ENCODE measurements around the gene CLIC2.
A peak's percentile ranks its signal among the peaks of the same experiment; 100 is the strongest.
"Not testable (repeated sequence)": the region's sequence is repeated elsewhere in the genome, so short reads cannot be mapped to it uniquely, and the experiment has no call there.

The CLIC2 gene

GRCh38 chrX:155313766-155314165 is 20.6 kb downstream of the CLIC2 start:
- no peak overlapping the region for H3K27ac Mint-ChIP-seq
- no peaks in the 10 kb centered on the region for H3K27me3 Mint-ChIP-seq
- no peaks in the 10 kb centered on the region for H3K9me3 Mint-ChIP-seq
- H3K4me3 Mint-ChIP-seq: no peak overlapping the region
- no peak for DNase-seq
- no peak for ATAC-seq
- H3K4me1 Mint-ChIP-seq: no peaks in the 10 kb centered on the region
- H3K36me3 Mint-ChIP-seq (ENCODE audit: low read depth): no peaks in the 10 kb centered on the region

DNA sequence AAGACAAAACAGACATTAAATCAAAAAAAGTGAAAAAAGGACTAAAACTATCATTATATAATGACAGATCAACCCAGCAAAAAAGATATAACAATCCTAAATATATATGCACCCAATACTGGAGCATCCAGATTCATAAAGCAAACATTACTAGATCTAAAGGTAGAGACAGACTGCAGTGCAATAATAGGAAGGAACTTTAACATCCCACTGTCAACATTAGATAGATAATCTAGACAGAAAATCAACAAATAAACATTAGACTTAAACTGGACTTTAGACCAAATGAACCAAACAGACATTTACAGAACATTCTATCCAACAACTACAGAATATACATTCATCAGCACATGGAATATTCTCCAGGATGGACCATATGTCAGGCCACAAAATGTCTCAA is 40.6 kb downstream of the CLIC2 start:
- ATAC-seq (no peak), DNase-seq (no peak)
- Mint-ChIP-seq H3K27ac (no peak overlapping the region), H3K9me3 (peaks cover 4% of the 10 kb centered on the region), H3K36me3 (ENCODE audit: low read depth) (no peaks in the 10 kb centered on the region), H3K27me3 (no peaks in the 10 kb centered on the region), H3K4me3 (no peak overlapping the region), H3K4me1 (no peaks in the 10 kb centered on the region)

DNA sequence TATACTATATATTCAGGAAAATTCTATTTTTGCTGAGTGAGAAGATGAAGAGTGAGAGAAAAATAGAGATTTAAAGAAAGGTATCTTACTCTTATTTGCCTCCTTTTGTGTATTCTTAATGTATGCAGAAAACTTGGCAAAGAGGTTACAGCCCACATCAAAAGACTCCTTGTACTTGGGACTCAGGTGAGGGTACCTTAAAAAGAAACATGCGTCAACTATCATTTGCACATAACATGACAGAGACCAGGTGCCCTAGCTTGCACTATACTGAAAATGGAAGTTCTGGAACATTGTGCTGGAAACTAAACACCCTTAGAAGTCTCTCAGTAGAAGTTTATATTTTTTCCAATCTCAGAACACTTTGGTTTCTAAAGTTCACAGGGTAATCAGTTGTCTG is 54.5 kb downstream of the CLIC2 start:
- Mint-ChIP-seq H3K9me3 (no peaks in the 10 kb centered on the region), H3K27me3 (no peaks in the 10 kb centered on the region), H3K4me1 (peaks cover 9% of the 10 kb centered on the region), H3K4me3 (no peak overlapping the region), H3K27ac (no peak overlapping the region), H3K36me3 (ENCODE audit: low read depth) (no peaks in the 10 kb centered on the region)
- DNase-seq (no peak), ATAC-seq (no peak)

- no peak overlapping the region for H3K27ac Mint-ChIP-seq
- peaks cover 2% of the 10 kb centered on the region for H3K4me1 Mint-ChIP-seq
- no peak overlapping the region for H3K4me3 Mint-ChIP-seq
- H3K36me3 Mint-ChIP-seq (ENCODE audit: low read depth): no peaks in the 10 kb centered on the region
- DNase-seq (no peak), ATAC-seq (no peak)
- H3K9me3 Mint-ChIP-seq: peaks cover 4% of the 10 kb centered on the region
- H3K27me3 Mint-ChIP-seq: no peaks in the 10 kb centered on the region
Measured at GRCh38 chrX:155270969-155271368, 63.4 kb downstream of the CLIC2 start.

- H3K27me3 Mint-ChIP-seq; H3K36me3 Mint-ChIP-seq (ENCODE audit: low read depth); DNase-seq; H3K9me3 Mint-ChIP-seq; H3K4me3 Mint-ChIP-seq; H3K27ac Mint-ChIP-seq; ATAC-seq; H3K4me1 Mint-ChIP-seq: not testable (repeated sequence)
Measured at GRCh38 chrX:155267995-155268394, 66.4 kb downstream of the CLIC2 start.

- no peak for DNase-seq
- Mint-ChIP-seq H3K4me1 (peaks cover 13% of the 10 kb centered on the region), H3K27ac (no peak overlapping the region), H3K36me3 (ENCODE audit: low read depth) (no peaks in the 10 kb centered on the region), H3K27me3 (no peaks in the 10 kb centered on the region), H3K4me3 (no peak overlapping the region), H3K9me3 (peaks cover 2% of the 10 kb centered on the region)
- ATAC-seq: no peak
Measured at GRCh38 chrX:155266439-155266838, 68.0 kb downstream of the CLIC2 start.

DNA sequence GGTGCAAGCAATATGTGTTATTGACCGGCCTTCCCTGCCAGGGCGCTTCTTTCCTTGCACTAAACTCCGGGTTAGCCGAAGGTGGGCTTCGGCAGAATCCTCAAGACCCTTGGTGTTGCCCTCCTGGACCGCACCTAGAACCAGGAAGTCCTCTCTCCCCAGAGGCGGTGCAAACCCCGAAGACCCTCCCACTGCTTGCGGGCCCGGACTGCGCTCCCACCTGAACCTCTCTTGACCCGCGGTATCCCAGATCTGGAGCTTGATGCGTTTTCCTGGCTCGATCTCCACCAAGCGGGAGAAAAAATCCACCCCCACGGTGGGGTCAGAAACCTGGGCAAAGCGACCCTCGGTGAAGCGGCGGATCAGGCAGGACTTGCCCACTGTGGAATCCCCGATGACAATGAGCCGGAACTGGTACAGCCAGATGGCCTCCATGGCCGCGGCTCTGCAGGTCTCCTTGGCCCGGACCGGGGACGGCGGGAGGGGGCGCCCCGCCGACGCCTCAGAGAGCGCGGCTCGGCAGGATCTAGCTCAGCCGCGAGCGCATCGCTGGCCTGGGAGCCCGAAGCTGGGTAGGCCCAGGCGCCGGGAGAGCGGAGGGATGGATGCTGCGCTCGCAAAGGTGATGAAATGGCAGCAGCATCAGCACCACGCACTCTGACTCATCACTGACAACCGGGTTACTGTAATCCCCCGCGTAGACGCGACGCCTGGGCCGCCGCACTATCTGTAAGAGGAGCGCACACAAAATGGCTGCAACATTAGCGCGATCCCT is 70.4 kb downstream of the CLIC2 start, which contains the start of gene RAB39B:
Gene RAB39B (minus strand): TSS at position 638 of the 775 bp plus-strand sequence. CDS start 203 bp downstream, at position 435.
- H3K27me3 Mint-ChIP-seq: no peaks in the 10 kb centered on the region
- H3K4me1 Mint-ChIP-seq: peaks cover 17% of the 10 kb centered on the region
- ATAC-seq: peak; percentile 99
- no peaks in the 10 kb centered on the region for H3K9me3 Mint-ChIP-seq
- peak within 1 kb of the TSS; percentile 86 for H3K4me3 Mint-ChIP-seq
- peak within 1 kb of the TSS; percentile 88 for H3K27ac Mint-ChIP-seq
- peak; percentile 67 for DNase-seq
- peaks cover 9% of the 10 kb centered on the region for H3K36me3 Mint-ChIP-seq (ENCODE audit: low read depth)

DNA sequence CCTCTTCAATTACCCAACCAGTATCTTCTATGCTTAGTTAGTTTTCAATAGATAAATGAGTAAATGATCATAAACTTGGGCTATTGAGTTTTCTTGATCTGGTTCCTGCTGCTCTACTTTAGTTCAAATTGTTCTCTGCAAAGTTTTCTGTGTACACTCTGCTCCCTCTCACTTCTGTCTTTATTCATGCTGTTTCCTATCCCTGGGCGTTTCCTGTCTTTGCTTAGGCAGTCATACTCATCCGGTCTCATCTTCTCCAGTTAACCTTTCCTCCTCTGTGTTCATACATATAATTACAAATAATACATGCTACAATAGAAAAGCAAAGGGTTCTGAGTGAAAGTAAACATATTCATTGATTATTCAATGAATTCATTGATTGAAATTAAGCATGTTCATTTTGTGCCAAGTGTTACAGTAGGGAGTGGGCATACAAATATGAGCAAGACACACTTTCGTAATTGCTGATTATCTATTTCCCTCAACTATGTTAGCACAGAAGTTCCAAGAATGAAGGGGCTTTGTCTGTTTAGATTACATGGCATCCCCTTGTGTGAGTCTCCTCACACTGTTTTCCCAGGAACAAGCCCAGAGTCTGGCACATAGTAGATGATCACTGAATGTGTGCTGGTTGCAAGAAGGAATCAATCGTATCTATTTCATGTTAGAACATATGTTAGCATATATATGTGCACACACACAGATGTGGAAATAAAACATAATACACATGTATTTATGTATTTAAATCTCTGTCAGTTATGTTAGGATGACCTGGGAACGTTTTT is 71.3 kb downstream of the CLIC2 start:
- no peaks in the 10 kb centered on the region for H3K27me3 Mint-ChIP-seq
- peak; percentile 38 for ATAC-seq
- no peaks in the 10 kb centered on the region for H3K9me3 Mint-ChIP-seq
- peaks cover 9% of the 10 kb centered on the region for H3K36me3 Mint-ChIP-seq (ENCODE audit: low read depth)
- H3K4me1 Mint-ChIP-seq: peaks cover 15% of the 10 kb centered on the region
- no peak for DNase-seq
- peak overlapping the region; percentile 88 for H3K27ac Mint-ChIP-seq
- peak overlapping the region; percentile 86 for H3K4me3 Mint-ChIP-seq

- ATAC-seq: no peak
- Mint-ChIP-seq H3K4me1 (peaks cover 15% of the 10 kb centered on the region), H3K27me3 (no peaks in the 10 kb centered on the region), H3K27ac (no peak overlapping the region), H3K36me3 (ENCODE audit: low read depth) (peaks cover 9% of the 10 kb centered on the region), H3K4me3 (no peak overlapping the region), H3K9me3 (no peaks in the 10 kb centered on the region)
- no peak for DNase-seq
Measured at GRCh38 chrX:155259752-155260151, 74.7 kb downstream of the CLIC2 start.

GRCh38 chrX:155251391-155251790 is 83.0 kb downstream of the CLIC2 start:
- H3K36me3 Mint-ChIP-seq (ENCODE audit: low read depth): peaks cover 3% of the 10 kb centered on the region
- H3K4me1 Mint-ChIP-seq: peaks cover 7% of the 10 kb centered on the region
- no peaks in the 10 kb centered on the region for H3K9me3 Mint-ChIP-seq
- DNase-seq: no peak
- ATAC-seq: no peak
- no peak overlapping the region for H3K4me3 Mint-ChIP-seq
- H3K27ac Mint-ChIP-seq: no peak overlapping the region
- no peaks in the 10 kb centered on the region for H3K27me3 Mint-ChIP-seq

GRCh38 chrX:155247497-155247896 is 86.9 kb downstream of the CLIC2 start:
- peaks cover 3% of the 10 kb centered on the region for H3K36me3 Mint-ChIP-seq (ENCODE audit: low read depth)
- H3K4me1 Mint-ChIP-seq: peaks cover 7% of the 10 kb centered on the region
- no peaks in the 10 kb centered on the region for H3K27me3 Mint-ChIP-seq
- no peak for ATAC-seq
- DNase-seq: no peak
- no peak overlapping the region for H3K4me3 Mint-ChIP-seq
- no peak overlapping the region for H3K27ac Mint-ChIP-seq
- H3K9me3 Mint-ChIP-seq: no peaks in the 10 kb centered on the region

- Mint-ChIP-seq H3K9me3 (no peaks in the 10 kb centered on the region), H3K4me1 (peaks cover 7% of the 10 kb centered on the region), H3K27me3 (no peaks in the 10 kb centered on the region), H3K27ac (no peak overlapping the region), H3K4me3 (no peak overlapping the region), H3K36me3 (ENCODE audit: low read depth) (peaks cover 3% of the 10 kb centered on the region)
- DNase-seq (no peak), ATAC-seq (peak; percentile 52)
Measured at GRCh38 chrX:155246748-155247147, 87.7 kb downstream of the CLIC2 start.

DNA sequence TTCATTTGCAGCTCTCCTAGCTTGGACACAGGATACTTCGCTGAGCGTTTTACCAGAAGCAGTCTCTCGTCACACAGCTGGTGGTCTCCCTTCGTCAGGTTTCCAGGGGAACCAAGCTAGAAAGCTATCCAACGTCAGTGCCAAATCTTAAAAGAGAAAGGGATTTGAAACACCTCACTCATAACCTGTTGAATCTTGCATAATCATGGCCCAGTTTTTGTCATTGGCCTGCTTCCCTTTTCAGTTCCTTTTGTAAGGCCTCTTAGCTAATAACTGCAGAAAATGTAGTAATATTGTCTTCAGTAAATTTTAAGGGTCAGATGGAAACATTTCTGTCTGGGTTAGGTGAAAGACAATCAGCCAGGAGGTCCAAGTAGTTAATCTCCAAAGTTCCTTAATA is 92.1 kb downstream of the CLIC2 start:
- no peaks in the 10 kb centered on the region for H3K27me3 Mint-ChIP-seq
- H3K36me3 Mint-ChIP-seq (ENCODE audit: low read depth): peaks cover 12% of the 10 kb centered on the region
- no peaks in the 10 kb centered on the region for H3K9me3 Mint-ChIP-seq
- H3K4me3 Mint-ChIP-seq: no peak overlapping the region
- ATAC-seq (no peak), DNase-seq (no peak)
- no peak overlapping the region for H3K27ac Mint-ChIP-seq
- H3K4me1 Mint-ChIP-seq: peaks cover 6% of the 10 kb centered on the region

DNA sequence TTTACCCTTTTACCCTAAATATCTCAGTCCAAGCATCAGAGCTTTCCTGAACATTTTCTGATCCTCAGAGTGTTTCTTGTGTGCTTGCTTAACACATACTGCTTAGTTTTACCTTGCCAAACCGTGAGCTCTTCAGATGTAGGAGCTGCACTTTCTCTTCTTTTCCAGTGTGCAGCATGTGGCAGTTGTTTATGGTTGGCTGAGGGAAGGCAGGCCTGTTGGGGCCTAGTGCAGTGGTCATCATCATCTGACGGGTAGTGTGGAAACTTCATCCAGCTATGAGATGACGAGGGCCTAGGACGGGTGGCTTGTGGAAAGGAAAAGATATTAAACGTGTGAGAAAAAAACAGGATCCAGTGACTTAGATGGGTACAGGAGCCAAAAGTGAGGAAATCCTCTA is 96.7 kb downstream of the CLIC2 start:
- no peak overlapping the region for H3K27ac Mint-ChIP-seq
- ATAC-seq (no peak), DNase-seq (no peak)
- H3K4me1 Mint-ChIP-seq: peaks cover 2% of the 10 kb centered on the region
- no peaks in the 10 kb centered on the region for H3K9me3 Mint-ChIP-seq
- H3K36me3 Mint-ChIP-seq (ENCODE audit: low read depth): peaks cover 20% of the 10 kb centered on the region
- H3K4me3 Mint-ChIP-seq: no peak overlapping the region
- H3K27me3 Mint-ChIP-seq: no peaks in the 10 kb centered on the region

DNA sequence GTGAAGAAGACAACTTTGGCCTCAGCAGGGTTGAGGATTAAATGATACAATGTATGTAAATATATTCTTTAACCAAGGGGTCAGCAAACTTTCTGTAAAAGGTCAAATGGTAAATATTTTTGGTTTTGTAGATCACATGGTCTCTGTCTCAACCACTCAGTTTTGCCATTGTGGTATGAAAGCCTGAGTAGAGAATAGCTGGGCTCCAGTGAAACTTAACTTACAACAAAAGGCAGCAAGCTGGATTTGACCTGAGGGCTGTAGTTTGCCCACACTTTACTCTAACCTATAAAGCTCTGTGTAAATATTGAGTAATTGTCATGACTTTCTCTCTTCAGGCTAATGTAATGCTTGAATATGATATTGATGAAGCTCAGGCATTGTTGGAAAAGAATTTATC is 98.5 kb downstream of the CLIC2 start:
- no peak overlapping the region for H3K27ac Mint-ChIP-seq
- no peaks in the 10 kb centered on the region for H3K9me3 Mint-ChIP-seq
- peaks cover 29% of the 10 kb centered on the region for H3K36me3 Mint-ChIP-seq (ENCODE audit: low read depth)
- no peak for DNase-seq
- H3K4me3 Mint-ChIP-seq: no peak overlapping the region
- ATAC-seq: no peak
- no peaks in the 10 kb centered on the region for H3K27me3 Mint-ChIP-seq
- H3K4me1 Mint-ChIP-seq: peaks cover 6% of the 10 kb centered on the region
